Activated gamma-delta T cell treated with anti-CD3 and anti-CD28 coated beads, Interleukin-2, amount 50 U/mL, for 16 hours (primary cell): ENCODE data around the gene STAC2.
A peak's percentile ranks its signal among the peaks of the same experiment; 100 is the strongest.

Experiments
- DNase-seq: peaks from one replicate; pipeline ENCODE4 v3.0.0-alpha.2; 2020; ENCODE audit warnings: low read depth

Gene STAC2

DNA sequence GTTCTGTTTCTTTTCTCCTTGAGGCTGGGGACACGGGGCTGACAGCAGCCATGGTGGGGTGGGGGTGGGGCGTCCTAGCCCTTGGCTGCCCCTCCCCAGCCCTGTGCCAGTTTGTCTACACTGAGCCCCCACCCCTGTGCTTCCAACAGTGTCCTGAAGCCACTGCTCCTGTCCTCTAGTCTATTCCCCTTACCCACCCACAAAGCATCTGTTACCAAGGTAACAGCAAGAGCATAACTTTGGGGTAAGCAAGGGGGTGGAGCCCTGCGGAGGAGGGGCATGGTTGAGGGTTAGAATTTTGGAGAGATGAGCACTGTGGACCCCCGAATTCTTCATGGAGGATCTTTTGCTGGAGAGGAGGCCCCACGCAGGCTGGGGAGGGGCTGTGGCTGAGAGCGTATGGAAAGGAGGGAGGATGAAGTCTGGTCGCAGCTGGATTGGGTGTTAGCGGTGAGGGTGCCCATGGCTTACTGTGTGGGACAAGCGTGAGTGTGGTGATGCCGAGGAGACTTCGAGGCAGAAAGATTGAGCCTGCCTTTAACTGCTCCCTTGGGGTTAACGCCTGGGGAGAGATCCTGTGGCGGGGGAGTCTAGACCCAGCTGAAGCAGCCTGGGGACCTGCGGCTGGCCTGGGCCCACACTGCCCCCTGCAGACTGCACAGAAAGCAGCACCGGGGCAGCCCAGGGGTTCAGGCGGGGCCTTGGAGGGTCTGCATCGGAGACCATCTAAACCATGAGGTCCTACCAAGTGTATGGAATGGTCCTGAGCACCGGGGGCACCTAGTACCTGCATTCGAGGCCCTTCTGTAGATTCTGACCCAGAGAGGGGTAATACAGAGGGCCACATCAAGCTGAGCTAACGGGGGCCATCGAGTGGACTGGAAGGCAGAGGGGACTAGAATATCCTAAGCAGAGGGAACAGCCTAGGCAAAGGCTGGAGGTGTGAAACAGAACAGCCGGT, 6.1 kb upstream of the STAC2 start:
- DNase-seq: peak; percentile 50

DNA sequence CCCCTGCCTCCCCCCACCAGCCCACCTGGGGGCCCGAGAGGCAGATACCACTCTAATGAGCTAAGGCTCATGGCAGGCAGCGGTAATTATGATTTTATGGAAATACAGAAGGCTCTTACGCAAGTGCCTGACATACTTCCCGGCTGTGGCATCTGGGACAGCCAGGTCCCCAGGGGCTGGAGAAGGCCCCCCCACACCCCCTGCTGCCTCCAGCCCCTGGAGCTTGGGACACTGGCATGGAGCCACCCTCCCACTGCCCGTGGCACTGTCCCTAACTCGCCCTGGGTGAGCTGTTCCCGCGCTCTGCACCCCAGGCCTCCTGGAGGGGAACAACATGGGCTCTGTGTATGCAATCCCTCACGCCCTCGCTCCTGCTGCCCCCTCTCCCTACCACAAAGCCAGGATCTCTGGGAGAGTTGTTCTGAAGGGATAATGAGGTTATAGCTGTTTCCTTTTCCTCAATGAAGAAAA, 5.4 kb upstream of the STAC2 start:
- no peak for DNase-seq

DNA sequence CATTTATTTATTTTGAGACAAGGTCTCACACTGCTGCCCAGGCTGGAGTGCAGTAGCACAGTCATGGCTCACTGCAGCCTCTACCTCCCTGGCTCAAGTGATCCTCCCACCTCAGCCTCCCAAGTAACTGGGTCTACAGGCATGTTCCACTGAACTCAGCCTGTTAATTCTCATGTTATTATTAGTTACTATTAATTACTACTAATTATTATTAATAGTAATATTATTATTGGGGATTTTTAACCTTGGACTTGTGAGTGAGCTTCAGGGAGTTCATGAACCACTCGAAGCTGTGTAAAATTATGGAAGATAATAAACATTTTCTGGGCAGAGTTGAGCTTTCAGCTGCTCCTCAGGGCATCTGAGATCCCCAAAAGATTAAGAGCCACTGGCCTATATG, 4.6 kb upstream of the STAC2 start:
- no peak for DNase-seq

DNA sequence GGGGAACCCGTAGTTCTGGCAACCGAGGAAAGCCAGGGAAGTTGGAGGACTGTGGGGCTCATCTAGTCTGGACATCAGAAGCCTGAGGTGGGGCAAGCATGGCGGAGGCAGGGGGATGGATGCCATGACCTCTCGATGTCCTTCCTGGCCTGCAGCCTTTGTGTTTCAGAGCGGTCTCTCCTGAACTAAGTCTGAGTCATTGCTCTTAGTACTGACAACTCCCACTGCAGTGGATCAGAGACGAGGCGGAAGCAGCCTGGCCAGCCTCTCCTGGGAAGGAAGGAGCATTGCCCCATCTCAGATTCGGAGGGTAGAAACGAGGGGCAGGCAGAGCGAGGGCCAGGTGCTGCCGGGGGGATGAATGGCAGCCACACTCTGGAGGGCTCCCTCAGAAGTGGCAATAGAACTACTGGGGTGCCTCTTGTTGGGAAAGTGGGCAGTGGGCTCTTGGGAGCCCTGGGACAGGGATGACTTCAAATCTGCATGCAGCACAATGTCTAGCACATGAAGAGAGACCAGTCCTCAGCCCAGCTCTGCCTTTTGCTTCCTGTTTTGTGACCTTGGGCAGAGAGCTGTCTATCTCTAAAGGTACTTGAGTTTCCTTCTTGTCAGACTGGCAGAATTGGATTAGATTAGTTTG, 3.6 kb upstream of the STAC2 start:
- no peak for DNase-seq

DNA sequence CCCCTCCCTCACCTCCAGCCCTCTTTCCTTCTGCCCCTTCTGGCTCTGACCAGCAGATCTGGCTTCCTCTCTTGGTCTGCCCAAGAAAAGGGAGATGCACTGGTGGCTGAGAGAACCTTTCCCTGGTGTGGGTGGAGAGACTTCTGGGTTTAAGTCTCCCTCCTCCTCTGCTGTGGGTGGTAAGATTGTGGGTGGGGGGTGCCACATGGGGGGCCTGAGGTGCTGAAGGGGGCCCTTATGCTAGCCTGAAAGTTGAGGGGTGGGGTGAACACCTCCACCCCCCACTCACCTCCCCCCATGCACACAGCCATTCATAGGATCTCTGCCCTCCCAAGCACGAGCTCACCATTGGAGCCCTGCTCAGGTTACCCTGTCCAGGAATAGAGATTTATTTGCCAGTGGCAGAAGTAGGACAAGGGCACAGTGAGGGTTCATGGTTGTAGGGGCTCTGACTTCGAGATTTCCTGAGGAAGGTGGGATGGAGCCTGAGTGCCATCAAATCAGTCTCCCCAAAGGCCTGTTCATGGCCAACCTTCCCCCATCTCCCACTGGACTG, 1.7 kb upstream of the STAC2 start:
- DNase-seq: no peak

DNA sequence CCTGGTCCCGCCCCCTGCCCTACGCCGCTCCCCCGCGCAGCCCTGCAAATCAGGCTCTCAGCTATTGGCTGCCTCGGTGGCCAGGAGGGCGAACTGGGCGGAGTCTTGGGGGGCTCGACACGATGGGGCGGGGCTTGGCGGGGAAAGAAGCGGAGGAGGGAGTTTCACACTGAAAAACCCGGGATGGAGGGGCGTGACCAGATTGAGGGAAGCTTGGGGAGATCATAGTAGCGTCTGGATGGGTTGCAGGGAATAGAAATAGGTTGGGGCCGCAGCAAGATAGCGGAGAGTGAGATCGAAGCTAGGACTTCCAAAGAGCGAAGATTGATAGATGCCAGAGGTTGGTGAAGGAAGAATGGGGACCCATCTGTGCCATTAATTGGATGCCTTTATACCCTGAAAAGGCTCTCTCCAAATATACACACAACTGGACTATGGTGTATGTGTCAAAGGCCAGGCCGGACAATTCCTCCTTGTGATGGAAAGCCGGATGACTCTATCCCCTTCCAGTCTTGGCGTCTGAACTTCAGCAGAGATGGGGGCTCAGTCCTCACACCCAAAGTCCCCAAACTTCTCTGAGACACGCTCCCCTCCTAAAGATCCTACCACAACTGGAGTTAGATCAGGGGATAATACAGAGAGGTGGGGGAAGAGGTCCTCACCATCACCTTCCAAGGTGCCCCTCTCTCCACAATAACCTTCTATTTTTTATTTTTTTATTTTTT, 376 bp upstream of the STAC2 start:
- DNase-seq: peak; percentile 53

DNA sequence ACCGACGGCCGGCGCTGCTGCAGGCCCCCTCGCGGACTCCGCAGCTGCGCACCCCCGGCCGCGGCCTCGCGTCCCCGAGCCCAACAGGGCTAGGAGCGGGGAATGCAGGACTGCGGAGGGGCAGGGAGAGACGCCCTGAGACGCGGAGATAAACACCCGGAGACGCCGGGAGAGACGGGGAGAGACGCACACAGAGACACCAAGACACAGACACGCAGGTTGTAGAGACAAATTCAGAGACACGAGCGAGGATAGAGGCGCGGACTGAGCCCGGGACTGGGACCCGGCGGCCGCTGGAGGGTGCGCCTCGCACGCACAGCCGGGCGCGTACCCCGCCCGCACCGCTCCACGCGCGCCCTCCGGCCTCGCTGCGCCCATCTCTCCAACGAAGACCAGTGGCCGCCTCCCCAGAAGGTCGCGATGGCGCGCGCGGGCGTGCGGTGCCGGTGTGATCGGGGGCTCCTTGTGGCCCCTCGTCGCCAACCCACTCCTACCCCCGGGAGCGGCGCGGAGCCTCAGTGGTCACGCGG, 902 bp downstream of the STAC2 start:
- DNase-seq: no peak

DNA sequence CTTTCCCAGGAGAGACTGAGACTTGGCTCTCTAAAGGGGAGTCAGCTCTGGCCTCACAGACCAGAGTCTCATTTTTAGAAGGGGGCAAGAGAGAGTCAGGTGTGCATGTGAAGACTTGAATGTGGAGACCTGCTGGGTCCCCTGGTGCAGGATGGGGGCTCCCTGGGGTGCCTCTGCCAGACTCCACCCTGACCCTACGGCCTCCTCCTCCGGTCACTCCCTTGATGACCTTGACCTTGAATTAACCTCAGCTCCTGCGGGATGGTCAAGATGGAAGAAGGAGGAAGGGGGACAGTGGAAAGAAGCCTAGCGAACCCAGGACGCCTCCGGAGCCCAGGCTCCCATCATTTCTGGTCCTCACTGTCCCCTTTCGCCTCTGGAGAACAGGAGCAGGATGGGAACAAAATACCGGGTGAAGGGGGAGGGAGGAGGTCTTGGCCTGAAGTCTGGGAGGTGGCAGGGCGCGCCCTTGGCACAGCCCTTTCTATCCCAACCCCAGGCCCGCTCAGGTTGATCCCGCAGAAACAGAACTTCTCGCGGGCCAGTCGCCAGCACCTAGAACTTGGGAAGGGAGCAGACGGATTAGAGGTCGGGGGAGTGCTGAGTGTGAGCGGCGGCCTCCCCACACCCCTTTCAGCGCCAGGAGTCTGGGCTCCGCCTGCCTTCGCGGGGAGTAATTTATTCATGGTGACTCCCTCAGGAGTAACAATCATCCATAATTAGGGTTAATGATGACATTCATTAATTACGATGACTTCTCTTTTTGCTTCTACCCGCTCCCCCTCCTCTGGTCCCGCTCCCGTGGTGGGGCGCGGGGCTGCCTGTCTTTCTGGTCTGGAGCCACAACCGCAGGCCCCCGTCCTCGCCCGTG, 1.6 kb downstream of the STAC2 start:
- DNase-seq: no peak

DNA sequence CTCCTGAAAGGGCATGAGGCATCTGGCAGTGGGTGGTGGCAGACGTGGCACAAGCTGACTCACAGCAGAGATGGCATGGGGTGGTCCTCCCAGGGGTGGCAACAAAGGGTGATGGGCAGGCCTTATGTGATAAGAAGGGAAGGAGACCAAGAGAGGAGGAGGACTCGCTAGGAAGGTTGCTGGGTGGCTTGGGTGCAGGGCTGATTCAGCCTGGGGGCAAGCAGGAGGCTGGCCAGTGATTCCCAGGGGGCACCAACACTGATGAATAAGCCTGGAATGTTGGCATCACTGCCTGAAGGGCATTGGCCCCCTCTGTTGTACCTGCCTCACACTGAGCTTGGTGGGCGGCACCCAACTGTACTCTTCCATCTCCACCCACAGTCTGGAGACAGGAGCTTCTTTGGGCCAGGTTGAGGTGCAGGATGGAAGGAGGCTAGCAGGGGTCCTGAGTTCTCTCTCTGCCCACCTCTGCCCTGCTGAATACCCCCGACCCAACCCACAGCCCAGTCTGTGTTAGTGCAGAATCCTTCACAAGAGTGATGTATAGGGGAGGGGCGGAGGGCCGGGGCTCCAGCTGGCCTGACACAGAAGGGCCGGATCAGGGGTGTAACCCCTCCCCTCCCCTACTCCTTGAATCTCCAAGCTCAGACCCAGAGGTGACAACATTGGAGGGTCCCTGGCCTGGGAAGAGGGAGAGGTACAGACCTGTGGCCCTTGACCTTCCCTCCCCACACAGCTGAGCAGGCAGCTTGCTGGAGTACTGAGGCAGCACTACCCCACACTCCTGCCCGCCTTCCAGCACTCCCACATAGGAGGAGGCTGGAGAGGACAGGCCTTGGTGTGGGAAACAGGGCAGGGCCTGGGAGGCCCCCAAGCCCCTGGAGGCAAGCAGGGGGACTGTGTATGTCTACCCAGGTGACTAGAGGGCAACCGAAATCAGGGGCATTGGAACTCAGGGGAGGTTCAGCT, 2.6 kb downstream of the STAC2 start:
- DNase-seq: no peak

DNA sequence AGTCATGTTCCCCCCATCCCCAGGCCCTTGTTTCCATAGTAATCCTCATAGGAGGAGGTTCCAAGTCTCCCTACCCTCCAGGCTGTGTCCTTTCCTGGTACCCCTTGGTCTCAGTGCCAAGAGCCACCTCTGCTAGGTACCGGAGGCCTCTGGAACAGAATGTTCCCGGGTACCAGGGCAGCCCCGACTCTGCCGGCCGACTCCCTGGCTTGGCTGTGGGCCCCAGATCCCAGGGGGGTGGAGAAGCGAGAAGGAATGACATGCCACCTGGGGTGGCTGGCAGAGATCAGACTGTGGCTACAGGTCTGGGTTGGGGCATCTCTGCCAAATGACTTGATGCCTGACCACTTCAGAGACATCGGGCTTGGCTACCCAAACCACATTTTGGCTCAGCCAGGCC, 3.6 kb downstream of the STAC2 start:
- DNase-seq: no peak

DNA sequence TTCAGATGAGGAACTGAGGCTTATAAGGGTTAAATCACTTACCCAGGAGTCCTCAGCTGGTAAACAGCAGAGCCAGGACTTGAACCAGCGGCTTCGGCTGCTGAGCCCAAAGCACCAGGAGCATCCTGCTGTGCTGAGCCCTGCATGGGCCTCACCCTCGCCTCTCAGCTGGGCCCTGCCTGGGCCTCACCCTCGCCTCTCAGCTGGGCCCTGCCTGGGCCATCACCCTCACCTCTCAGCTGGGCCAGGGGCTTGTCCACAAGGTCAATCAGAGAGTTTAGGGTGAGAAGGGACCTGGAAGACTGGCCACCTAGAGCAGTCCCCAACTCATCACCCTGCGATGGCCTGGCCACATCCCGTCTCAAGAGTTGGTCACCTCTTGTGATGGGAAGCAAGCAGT, 4.2 kb downstream of the STAC2 start:
- no peak for DNase-seq

DNA sequence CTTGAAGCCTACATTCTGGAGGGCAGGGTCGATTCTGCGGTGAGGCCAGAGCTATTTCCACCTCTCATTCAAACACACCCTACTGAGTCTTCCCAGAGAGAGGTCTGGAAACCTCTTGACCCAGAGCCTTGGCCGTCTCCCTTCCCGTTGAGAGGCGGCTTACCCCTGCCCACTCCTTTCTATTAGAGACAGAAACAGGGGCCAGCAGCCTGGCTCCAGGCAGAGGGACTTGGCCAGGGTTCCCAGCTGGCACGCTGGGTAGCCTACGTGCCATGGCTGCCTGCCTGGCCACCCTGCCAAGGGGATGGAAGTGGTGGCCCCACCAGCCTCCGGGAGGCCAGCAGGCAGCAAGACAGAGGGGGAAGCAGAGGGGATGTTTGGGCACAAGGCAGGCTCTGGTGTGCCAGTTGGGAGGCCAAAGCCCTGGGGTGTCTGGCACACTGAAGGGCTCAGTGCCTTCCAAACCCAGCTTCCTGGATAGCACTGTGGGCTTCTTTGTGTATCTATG, 6.0 kb downstream of the STAC2 start:
- DNase-seq: no peak

DNA sequence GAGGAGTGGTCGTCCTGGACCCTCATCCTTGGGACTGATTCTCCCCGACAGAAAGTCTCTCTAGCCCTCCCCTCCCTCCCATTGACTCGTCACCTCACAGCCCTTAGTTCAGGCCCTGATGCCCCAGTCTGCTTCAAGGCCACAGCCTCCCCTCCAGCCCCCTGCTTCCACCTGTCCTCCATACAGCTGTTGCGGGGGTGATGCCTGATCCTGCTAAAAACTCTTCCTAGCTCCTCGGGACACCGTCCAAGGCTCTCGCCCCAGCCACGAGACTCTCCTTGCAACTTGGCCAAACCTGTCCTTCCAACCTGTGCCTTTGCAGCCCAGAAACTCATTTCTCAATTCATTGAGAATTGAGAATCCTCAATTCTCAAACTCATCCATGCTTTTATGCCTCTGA, 6.8 kb downstream of the STAC2 start:
- DNase-seq: no peak

DNA sequence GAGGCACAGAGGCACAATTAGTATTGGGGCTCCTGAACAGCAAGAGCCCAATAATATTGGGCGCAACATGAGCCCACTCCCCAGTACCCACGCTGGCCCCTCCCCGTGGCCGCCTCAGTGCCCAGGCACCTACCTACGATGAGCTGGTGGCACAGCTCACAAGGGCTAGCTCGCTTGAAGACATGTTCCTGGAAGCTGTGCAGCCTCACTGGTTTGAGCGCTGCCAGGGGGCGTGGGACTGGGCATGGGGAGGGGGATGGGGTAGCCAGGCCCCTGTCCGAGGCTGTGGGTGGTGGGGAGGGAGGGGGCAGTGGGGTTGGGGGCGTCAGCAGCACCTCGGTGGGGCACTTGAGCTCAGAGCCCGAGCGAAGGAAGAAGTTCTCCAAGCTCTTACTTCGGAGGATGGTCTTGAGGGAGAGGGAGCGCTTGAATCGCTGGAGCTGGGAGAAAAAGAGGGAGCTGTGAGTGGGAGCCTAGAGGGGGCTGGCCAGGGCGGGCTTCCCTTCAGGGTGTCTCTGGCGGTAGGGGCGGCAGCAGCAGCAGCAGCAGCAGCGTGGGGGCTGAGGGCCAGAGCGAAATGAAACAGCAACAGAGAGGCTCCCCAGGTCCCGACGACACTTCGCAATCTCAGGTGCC, 7.9 kb downstream of the STAC2 start:
- DNase-seq: no peak

DNA sequence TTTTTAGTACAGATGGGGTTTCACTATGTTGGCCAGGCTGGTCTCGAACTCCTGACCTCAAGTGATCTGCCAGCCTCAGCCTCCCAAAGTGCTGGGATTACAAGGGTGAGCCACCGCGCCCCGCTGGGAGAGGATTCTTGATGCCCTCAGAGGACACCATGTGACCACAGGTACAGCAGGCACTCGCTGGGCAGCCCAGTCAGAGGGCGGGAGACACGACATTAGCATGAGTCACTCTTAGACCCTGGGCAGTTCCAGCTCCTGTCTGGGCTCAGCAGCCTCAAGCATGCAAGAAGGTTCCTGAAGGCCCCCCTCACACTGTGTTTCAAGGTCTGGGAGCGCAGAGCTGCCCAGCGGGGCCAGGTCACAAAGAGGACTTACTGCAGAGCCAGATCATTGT, 11.9 kb downstream of the STAC2 start:
- DNase-seq: no peak

DNA sequence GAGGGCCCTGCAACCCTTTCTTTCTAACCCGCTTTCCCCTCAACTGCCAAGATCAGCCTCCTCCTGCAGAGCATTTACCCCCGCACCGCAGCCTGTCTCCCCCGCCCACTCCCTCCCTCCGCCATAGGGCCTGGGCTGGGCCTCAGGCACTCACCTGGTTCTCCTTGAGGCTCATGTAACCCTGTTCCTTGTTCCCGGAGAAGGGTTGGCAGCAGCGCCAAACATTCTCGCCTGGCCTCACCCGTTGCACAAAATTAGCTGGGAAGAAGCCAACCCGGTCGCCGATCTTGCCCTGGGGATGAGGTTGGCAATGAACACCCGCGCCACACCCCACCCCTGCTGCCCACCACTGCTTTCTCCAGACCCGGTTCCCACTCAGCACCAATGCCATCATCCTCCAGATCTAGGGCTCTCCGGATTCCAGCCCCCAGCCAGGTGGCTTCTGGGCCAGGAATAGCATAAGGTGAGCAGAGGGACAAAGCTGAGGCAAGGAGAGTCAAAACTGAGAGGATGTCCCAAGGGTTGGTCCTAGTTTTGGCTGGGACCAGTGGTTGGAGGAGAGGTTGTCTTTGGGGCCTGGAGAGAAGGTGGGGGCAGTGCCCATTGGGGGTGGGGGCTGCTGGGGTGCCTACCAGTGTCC, 12.8 kb downstream of the STAC2 start:
- DNase-seq: no peak

DNA sequence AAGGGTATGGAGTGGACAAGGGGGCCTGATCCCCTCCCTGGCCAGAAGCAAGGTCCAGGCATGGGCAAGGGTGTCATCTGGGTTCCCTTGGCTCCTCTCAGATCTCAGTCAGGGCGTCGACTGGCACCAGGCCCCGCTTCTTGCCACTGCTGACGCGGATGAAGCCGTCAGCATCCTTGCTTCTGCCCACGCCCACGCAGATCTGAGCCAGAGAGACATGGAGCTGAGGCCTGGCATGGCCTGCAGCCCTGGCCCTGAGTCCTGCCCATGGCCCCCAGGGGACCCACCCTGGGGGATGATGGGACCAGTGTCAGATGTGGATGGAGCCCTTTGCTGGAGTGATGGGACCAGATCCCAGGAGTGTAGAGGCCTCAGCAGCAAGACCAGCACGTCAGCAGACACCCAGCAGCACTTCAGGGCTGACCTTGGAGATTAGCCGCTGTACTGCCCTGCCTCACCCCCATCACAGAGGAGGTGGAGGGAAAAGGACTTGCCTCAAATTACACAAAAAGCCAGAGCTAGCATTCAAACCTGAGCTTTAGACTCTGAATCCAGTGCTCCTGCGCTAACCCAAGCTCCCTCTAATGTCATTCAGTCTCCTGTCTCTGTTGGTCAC, 13.4 kb downstream of the STAC2 start:
- no peak for DNase-seq

DNA sequence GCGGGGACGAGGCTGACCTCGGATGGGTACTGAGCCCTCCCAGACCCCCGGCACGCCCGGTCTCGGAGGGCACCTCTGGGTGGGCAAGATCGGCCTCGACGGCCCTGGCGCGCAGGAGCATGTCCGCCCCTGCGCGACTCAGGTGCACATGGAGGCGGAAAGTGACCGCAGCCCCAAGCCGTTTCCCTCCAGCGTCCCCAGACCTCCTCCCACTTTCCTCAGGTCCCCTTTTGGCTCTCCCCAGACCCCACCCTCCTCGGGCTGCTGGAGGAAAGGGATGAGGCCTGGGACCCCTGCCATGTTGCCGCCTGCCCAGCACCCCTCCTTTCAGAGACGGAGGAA, 15.7 kb downstream of the STAC2 start:
- no peak for DNase-seq
